SK-N-SH (cell line): ENCODE data around the gene ATCAY. TPM values are rescaled to one million over a fixed set of nuclear protein-coding genes. Genes with fewer than 3 reads are reported as not detected.
A peak's percentile ranks its signal among the peaks of the same experiment; 100 is the strongest.

Experiments used
- CTCF ChIA-PET: fragments of 300-600, 350-600 bp; formaldehyde crosslinking; extraction: SDS; loops from one replicate; lab custom pipeline; 2021; lab: Yijun Ruan, JAX
- POLR2A ChIA-PET: fragments of 350-600 bp; sonication (Branson Sonifier 250); formaldehyde crosslinking; extraction: SDS; loops from one replicate; lab custom pipeline; 2020; ENCODE audit warnings: antibody characterized with exemption, inconsistent platforms; lab: Yijun Ruan, JAX
- DNase-seq: peaks from one replicate; pipeline ENCODE4 v3.0.0; 2012
- H2AFZ ChIP-seq: fragments of 200-600 bp; sonication (generic); 2 replicates; pipeline ENCODE4 v1.8.1; 2016; ENCODE audit warnings: antibody characterized with exemption, mild to moderate bottlenecking, low read depth
- H3F3A ChIP-seq: fragments of 200-600 bp; sonication (generic); replicated peaks from 2 replicates; pipeline ENCODE3; 2016; ENCODE audit warnings: antibody characterized with exemption, mild to moderate bottlenecking; ENCODE audit not compliant: insufficient read depth
- H3K27ac ChIP-seq, 2 experiments: fragments of 200-500 bp in 1 of 2; fragments of 200-600 bp in 1 of 2; sonication (Bioruptor generic) in 1 of 2; sonication (generic), shearing (Covaris generic) in 1 of 2; 2 replicates each; pipeline versions ENCODE4 v1.5.1 to v1.6.1; 2014 to 2016; ENCODE audit warnings: low read depth in 2 of 2, inconsistent platforms in 1 of 2, low read length in 1 of 2, mild to moderate bottlenecking in 1 of 2, mixed read lengths in 1 of 2
- H3K27me3 ChIP-seq: fragments of 200-600 bp; sonication (generic), shearing (Covaris generic); 2 replicates; pipeline ENCODE4 v1.6.1; 2016; ENCODE audit warnings: mixed run types; ENCODE audit not compliant: insufficient read depth
- H3K36me3 ChIP-seq, 2 experiments: fragments of 200-500 bp in 1 of 2; fragments of 200-600 bp in 1 of 2; sonication (Bioruptor generic) in 1 of 2; sonication (generic) in 1 of 2; replicated peaks in 1 of 2; 2 replicates each; pipeline versions ENCODE3 to v1.5.1; 2014 to 2016; ENCODE audit warnings: low read length in 1 of 2, mild to moderate bottlenecking in 1 of 2; ENCODE audit not compliant: insufficient read depth in 2 of 2, control insufficient read depth in 1 of 2
- H3K4me1 ChIP-seq, 2 experiments: fragments of 200-500 bp in 1 of 2; fragments of 200-600 bp in 1 of 2; sonication (Bioruptor generic) in 1 of 2; sonication (generic), shearing (Covaris generic) in 1 of 2; 2 replicates each; pipeline versions ENCODE4 v1.5.1 to v1.6.1; 2014 to 2016; ENCODE audit warnings: low read depth in 1 of 2, low read length in 1 of 2, mixed run types in 1 of 2; ENCODE audit not compliant: insufficient read depth in 2 of 2, control insufficient read depth in 1 of 2
- H3K4me2 ChIP-seq: fragments of 200-600 bp; sonication (generic), shearing (Covaris generic); 2 replicates; pipeline ENCODE4 v1.6.1; 2017; ENCODE audit warnings: mixed run types
- H3K4me3 ChIP-seq, 2 experiments: fragments of 200-500 bp in 1 of 2; fragments of 200-600 bp in 1 of 2; sonication (Bioruptor generic) in 1 of 2; sonication (generic), shearing (Covaris generic) in 1 of 2; 2 replicates each; pipeline versions ENCODE4 v1.5.1 to v1.8.1; 2014 to 2016; ENCODE audit warnings: low read depth in 2 of 2, inconsistent platforms in 1 of 2, low read length in 1 of 2, mild to moderate bottlenecking in 1 of 2, mixed read lengths in 1 of 2, moderate library complexity in 1 of 2
- H3K79me2 ChIP-seq: fragments of 200-600 bp; sonication (generic); 2 replicates; pipeline ENCODE4 v1.8.1; 2017; ENCODE audit warnings: mild to moderate bottlenecking; ENCODE audit not compliant: insufficient read depth
- H3K9ac ChIP-seq: fragments of 200-600 bp; sonication (generic); 2 replicates; pipeline ENCODE4 v1.6.1; 2017; ENCODE audit warnings: mixed run types
- H3K9me2 ChIP-seq: fragments of 200-600 bp; sonication (generic); 2 replicates; pipeline ENCODE4 v1.6.1; 2017; ENCODE audit warnings: mixed run types
- H3K9me3 ChIP-seq: fragments of 200-600 bp; sonication (generic); 2 replicates; pipeline ENCODE4 v1.6.1; 2017; ENCODE audit warnings: mixed run types, mild to moderate bottlenecking, moderate library complexity
- H4K20me1 ChIP-seq: fragments of 200-600 bp; sonication (generic); 2 replicates; pipeline ENCODE4 v1.6.1; 2017; ENCODE audit warnings: mild to moderate bottlenecking, mixed run types; ENCODE audit not compliant: insufficient read depth
- CHD2 ChIP-seq: fragments of 150-350 bp; IDR thresholded peaks from 2 replicates; pipeline ENCODE4 v1.6.1; 2018; ENCODE audit warnings: low read length; ENCODE audit not compliant: partially characterized antibody
- FOXJ3 ChIP-seq: sonication (generic); formaldehyde crosslinking; IDR thresholded peaks from 2 replicates; pipeline ENCODE4 v1.5.1; 2020; ENCODE audit warnings: mild to moderate bottlenecking, missing genetic modification reagents
- FOXM1 ChIP-seq: IDR thresholded peaks from 2 replicates; pipeline ENCODE4 v1.4.0; 2012; ENCODE audit warnings: low read depth, mild to moderate bottlenecking
- GABPA ChIP-seq: IDR thresholded peaks from 2 replicates; pipeline ENCODE4 v1.4.0; 2012; ENCODE audit warnings: low read depth, mild to moderate bottlenecking
- MXI1 ChIP-seq: IDR thresholded peaks from 2 replicates; pipeline ENCODE4 v1.6.1; 2012; ENCODE audit warnings: mild to moderate bottlenecking, low read depth, low read length, improper control_type of control experiment
- NRF1 ChIP-seq: IDR thresholded peaks from 2 replicates; pipeline ENCODE4 v1.6.1; 2012; ENCODE audit warnings: low read depth, mild to moderate bottlenecking, low read length
- PBX3 ChIP-seq: IDR thresholded peaks from 2 replicates; pipeline ENCODE4; 2012
- REST ChIP-seq: IDR thresholded peaks from 2 replicates; pipeline ENCODE4 v1.6.1; 2012; ENCODE audit warnings: mild to moderate bottlenecking, low read depth, low read length, moderate library complexity
- TAF1 ChIP-seq: IDR thresholded peaks from 2 replicates; pipeline ENCODE4 v1.6.1; 2012; ENCODE audit warnings: low read depth, mild to moderate bottlenecking, low read length, moderate library complexity, borderline replicate concordance
- USF1 ChIP-seq: IDR thresholded peaks from 2 replicates; pipeline ENCODE4 v1.4.0; 2012; ENCODE audit warnings: low read depth, borderline replicate concordance
- USF2 ChIP-seq: fragments of 150-350 bp; IDR thresholded peaks from 2 replicates; pipeline ENCODE4 v1.6.1; 2017; ENCODE audit warnings: antibody characterized with exemption, low read length, low read depth, borderline replicate concordance
- ZBTB33 ChIP-seq: IDR thresholded peaks from 2 replicates; pipeline ENCODE4 v1.4.0; 2012; ENCODE audit warnings: low read depth, borderline replicate concordance
- WGBS: methylation state at CpG from one replicate; pipeline ENCODE4 v1.1.6; 2017; ENCODE audit warnings: low lambda C conversion rate; 5-methylcytosine and 5-hydroxymethylcytosine counted together
- polyA plus RNA-seq, 3 experiments: library from polyadenylated mRNA; depleted of rRNA; stranded (reverse); fragments of >200 nt; gene quantifications; 2 replicates each; pipeline ENCODE4 v1.2.3, GENCODE V29; 2012

The ATCAY gene
- polyA plus RNA-seq, 1 of the 3 experiments (the other 2 are of a cell fraction): 0.84 TPM

GRCh38 chr19:3833578-3834348, 46.7 kb upstream of the ATCAY start (continued):
- no peak for TF ChIP-seq USF2
- TF ChIP-seq FOXM1: no peak
- no peak for TF ChIP-seq FOXJ3 (CRISPR knock-in tag)

- Histone ChIP-seq H3K36me3 (no peaks in the 10 kb centered on the region), H3K79me2 (no peaks in the 10 kb centered on the region), H3K4me2 (no peak overlapping the region), H3K9me3 (no peaks in the 10 kb centered on the region), H3K27ac (no peak overlapping the region), H2AFZ (no peak overlapping the region), H3K4me1 (no peaks in the 10 kb centered on the region), H3K4me3 (no peak overlapping the region), H3F3A (no peaks in the 10 kb centered on the region), H4K20me1 (no peaks in the 10 kb centered on the region), H3K27me3 (peaks cover 6% of the 10 kb centered on the region), H3K9me2 (no peaks in the 10 kb centered on the region), H3K9ac (no peak overlapping the region)
- TF ChIP-seq CHD2 (no peak), FOXM1 (no peak), TAF1 (no peak), MXI1 (no peak), GABPA (no peak), REST (no peak), USF1 (no peak), ZBTB33 (no peak), PBX3 (no peak), NRF1 (no peak)
- ChIA-PET POLR2A (no interaction called here), CTCF (interaction anchor here (1.1 to 2.9 kb wide), 2 partner anchors 13 to 28 kb away, joined by 3 to 11 read pairs; no protein-coding TSS in a partner anchor)
- peak; percentile 27 for DNase-seq
- WGBS: 78% methylated on average over 22 of the region's 35 CpGs
Measured at GRCh38 chr19:3834349-3835054, 46.0 kb upstream of the ATCAY start.
